GM12872 (cell line): ENCODE measurements around the gene PAPOLB.

ENCODE experiments used
- TF ChIP-seq, protein P1 (sequence below): IDR thresholded peaks from 3 replicates; pipeline ENCODE4 v1.5.1; 2011; ENCODE audit warnings: low read depth, mild to moderate bottlenecking, low read length, moderate library complexity; ENCODE audit not compliant: insufficient read depth

PAPOLB gene

DNA sequence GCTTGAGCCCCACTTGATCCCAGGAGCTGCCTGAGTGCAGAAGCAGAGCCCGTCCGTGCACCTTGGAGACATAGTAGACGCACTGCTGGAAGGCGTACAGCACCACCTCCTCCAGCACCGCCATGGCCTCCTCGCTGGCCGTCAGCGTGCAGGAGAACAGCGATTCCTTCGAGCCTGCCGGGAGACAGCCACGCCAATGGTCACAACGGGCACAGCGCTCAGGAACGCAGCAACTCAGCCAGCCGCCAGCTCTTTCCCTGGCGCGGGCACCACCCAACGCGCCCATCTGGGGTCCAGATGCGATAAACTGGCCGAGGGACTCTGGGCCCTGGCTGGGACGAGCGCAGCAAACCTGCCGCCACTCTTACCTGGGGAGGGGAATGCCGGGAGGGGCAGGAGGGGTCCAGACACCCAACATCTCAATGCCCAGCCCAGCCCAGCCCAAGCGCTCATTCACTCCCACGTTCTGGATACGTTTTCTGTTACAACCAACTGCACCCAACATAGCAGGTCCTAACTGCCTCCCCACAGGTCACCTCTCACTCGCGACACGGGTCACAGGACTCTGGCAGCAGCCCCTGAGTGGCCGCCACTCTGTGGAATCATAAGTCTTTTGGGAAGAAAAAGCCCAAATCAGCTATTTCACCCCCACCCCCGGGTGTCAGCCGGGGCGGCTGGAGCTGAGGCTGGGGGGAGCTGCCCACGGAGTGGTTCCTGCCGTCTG lies 44.5 kb downstream of the PAPOLB start:
- TF ChIP-seq, protein P1, sequence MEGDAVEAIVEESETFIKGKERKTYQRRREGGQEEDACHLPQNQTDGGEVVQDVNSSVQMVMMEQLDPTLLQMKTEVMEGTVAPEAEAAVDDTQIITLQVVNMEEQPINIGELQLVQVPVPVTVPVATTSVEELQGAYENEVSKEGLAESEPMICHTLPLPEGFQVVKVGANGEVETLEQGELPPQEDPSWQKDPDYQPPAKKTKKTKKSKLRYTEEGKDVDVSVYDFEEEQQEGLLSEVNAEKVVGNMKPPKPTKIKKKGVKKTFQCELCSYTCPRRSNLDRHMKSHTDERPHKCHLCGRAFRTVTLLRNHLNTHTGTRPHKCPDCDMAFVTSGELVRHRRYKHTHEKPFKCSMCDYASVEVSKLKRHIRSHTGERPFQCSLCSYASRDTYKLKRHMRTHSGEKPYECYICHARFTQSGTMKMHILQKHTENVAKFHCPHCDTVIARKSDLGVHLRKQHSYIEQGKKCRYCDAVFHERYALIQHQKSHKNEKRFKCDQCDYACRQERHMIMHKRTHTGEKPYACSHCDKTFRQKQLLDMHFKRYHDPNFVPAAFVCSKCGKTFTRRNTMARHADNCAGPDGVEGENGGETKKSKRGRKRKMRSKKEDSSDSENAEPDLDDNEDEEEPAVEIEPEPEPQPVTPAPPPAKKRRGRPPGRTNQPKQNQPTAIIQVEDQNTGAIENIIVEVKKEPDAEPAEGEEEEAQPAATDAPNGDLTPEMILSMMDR, result no peak

DNA sequence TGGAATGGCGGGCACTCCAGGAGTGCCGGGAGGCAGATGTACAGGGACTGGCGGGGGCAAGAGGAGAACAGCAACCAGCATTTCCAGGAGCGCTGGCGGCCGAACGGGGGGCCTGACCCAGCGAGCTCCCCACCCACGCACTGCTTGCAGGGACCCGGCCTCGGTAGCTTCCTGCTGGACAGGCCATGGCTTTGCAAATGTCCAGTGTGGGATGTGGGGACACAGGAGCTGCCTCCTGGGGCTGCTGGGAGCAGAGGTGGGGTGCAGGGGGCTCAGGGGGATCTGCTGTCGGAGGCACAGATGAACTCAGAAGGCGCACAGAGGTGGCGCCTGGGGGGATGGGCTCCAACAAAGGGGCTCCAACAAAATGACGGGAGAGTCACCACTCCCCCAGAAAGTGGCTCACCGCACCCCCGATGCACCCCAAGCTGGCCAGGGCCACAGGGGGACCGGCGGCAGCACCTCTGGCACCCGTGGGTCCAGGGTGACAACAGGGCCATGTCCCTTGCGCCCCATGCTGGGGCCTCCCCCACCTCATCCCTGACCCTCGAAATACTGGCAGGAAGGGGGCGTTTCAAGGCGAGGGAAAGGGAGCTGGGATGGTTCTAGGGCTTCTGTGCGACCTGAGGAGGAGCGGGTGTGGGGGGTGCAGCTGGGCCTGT lies 45.3 kb downstream of the PAPOLB start:
- TF ChIP-seq, protein P1, result no peak

GRCh38 chr7:4815609-4816418 lies 46.0 kb downstream of the PAPOLB start:
- TF ChIP-seq, protein P1, result no peak

- TF ChIP-seq, protein P1, result no peak
Measured at GRCh38 chr7:4815121-4815520, 46.7 kb downstream of the PAPOLB start.

GRCh38 chr7:4814433-4814832 lies 47.4 kb downstream of the PAPOLB start:
- TF ChIP-seq, protein P1, result no peak

GRCh38 chr7:4809666-4810065 lies 52.2 kb downstream of the PAPOLB start:
- TF ChIP-seq, protein P1, result no peak

DNA sequence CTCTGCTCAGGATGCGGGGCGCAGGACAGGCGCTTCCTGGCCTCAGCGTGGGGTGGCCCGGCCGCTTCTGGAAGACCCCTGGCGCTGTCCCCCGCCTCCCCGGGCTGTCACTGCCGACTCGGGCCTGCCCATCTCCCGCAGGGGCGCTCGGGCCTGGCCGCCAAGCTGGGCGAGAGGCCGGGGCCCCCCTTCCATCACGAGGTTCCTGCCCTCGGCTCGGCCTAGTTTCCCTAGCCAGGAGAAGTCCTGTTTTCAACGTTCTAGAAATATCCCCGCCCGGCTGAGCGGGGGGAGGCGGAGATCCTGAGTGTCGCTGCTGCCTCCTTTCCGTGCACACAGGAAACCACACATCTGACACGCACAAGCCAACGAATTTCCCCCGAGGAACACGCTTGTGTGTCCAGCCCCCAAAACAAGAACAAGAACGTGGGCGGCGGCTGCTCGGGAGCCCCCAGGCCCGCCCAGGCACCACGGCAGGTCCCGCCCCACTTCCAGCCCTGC lies 52.7 kb downstream of the PAPOLB start:
- TF ChIP-seq, protein P1, result no peak
